ENCODE measurements around the gene GPATCH3. TPM values are rescaled to one million over a fixed set of nuclear protein-coding genes. Genes with fewer than 3 reads are reported as not detected.

GPATCH3 gene
- total RNA-seq, 2 experiments from 2014 or later, result 6.3 to 9.2 TPM

- Mint-ChIP-seq H3K27me3 (no peaks in the 10 kb centered on the region), H3K9me3 (no peaks in the 10 kb centered on the region), H3K27ac (no peak overlapping the region), H3K4me3 (no peak overlapping the region), H3K36me3 (peaks cover 32% of the 10 kb centered on the region), H3K4me1 (ENCODE audit: low read depth) (peaks cover 2% of the 10 kb centered on the region)
- intact Hi-C loops (cut with micrococcal nuclease), result no loop called here
- CTCF ChIA-PET, result no interaction called here
- POLR2A ChIA-PET, result no interaction called here
- no peak for DNase-seq
These were observed 32.3 kb upstream of the GPATCH3 start for GRCh38 chr1:26932531-26932930.

GRCh38 chr1:26923711-26924110 lies 23.4 kb upstream of the GPATCH3 start:
- Mint-ChIP-seq H3K27ac (peak overlapping the region; percentile 38), H3K36me3 (peaks cover 36% of the 10 kb centered on the region), H3K27me3 (no peaks in the 10 kb centered on the region), H3K4me3 (peak overlapping the region; percentile 98), H3K4me1 (ENCODE audit: low read depth) (peaks cover 39% of the 10 kb centered on the region), H3K9me3 (no peaks in the 10 kb centered on the region)
- CTCF ChIA-PET, result interaction anchor here (0.6 to 1.3 kb wide), 3 partner anchors 62 to 340 kb away, joined by 3 to 4 read pairs (median 3); no protein-coding TSS in a partner anchor
- POLR2A ChIA-PET, result interaction anchor here (1.2 to 1.5 kb wide), 2 partner anchors 14 to 58 kb away, joined by 3 read pairs; no protein-coding TSS in a partner anchor
- DNase-seq, result peak; percentile 38
- intact Hi-C loops (cut with micrococcal nuclease), result no loop called here

- ChIA-PET POLR2A (interaction anchor here (1.2 to 1.5 kb wide), 2 partner anchors 15 to 58 kb away, joined by 3 read pairs; no protein-coding TSS in a partner anchor), CTCF (interaction anchor here (1.3 kb wide), 1 partner anchor 75 kb away, joined by 3 read pairs; no protein-coding TSS in a partner anchor)
- DNase-seq, result no peak
- Mint-ChIP-seq H3K4me1 (ENCODE audit: low read depth) (peaks cover 39% of the 10 kb centered on the region), H3K4me3 (peak overlapping the region; percentile 98), H3K27me3 (no peaks in the 10 kb centered on the region), H3K9me3 (no peaks in the 10 kb centered on the region), H3K36me3 (peaks cover 31% of the 10 kb centered on the region), H3K27ac (peak overlapping the region; percentile 93)
- intact Hi-C loops (cut with micrococcal nuclease), result no loop called here
These were observed 22.6 kb upstream of the GPATCH3 start for GRCh38 chr1:26922901-26923300.

- CTCF ChIA-PET, result interaction anchor here (1.4 to 2.0 kb wide), 2 partner anchors 35 to 74 kb away, joined by 3 to 5 read pairs; no protein-coding TSS in a partner anchor
These were observed 22.1 kb upstream of the GPATCH3 start for GRCh38 chr1:26922431-26922729.

GRCh38 chr1:26921540-26922430 lies 21.5 kb upstream of the GPATCH3 start, which contains the start of gene NUDC:
TSS of gene NUDC (plus strand) at chr1:26921743. CDS start at chr1:26921849, 106 bp downstream.
- intact Hi-C loops (cut with micrococcal nuclease), result loop anchor here (2.0 kb wide), 3 partner anchors 21 to 313 kb away; partner anchors contain the start of genes GPATCH3 and WDTC1

More at GRCh38 chr1:26922431-26922729, 22.1 kb upstream of the GPATCH3 start:
- Mint-ChIP-seq H3K27me3 (no peaks in the 10 kb centered on the region), H3K4me3 (peak overlapping the region; percentile 98), H3K36me3 (peaks cover 26% of the 10 kb centered on the region), H3K4me1 (ENCODE audit: low read depth) (peaks cover 39% of the 10 kb centered on the region), H3K9me3 (no peaks in the 10 kb centered on the region), H3K27ac (peak overlapping the region; percentile 93)
- intact Hi-C loops (cut with micrococcal nuclease), result no loop called here
- DNase-seq, result no peak
- POLR2A ChIA-PET, result interaction anchor here (0.5 to 2.3 kb wide), 2 partner anchors 22 to 38 kb away, joined by 3 to 26 read pairs; partner anchors contain the start of genes GPATCH3 and KDF1

GRCh38 chr1:26921126-26921539 lies 20.9 kb upstream of the GPATCH3 start:
- intact Hi-C loops (cut with micrococcal nuclease), result loop anchor here (2.0 kb wide), 3 partner anchors 20 to 314 kb away; partner anchors contain the start of genes GPATCH3 and WDTC1
- peaks cover 35% of the 10 kb centered on the region for H3K4me1 Mint-ChIP-seq (ENCODE audit: low read depth)
- no peak for DNase-seq
- peak overlapping the region; percentile 93 for H3K27ac Mint-ChIP-seq
- H3K4me3 Mint-ChIP-seq, result peak overlapping the region; percentile 98
- H3K36me3 Mint-ChIP-seq, result peaks cover 18% of the 10 kb centered on the region
- ChIA-PET POLR2A (interaction anchor here (1.1 to 2.3 kb wide), 5 partner anchors 21 to 804 kb away, joined by 3 to 26 read pairs (median 5); partner anchors contain the start of genes FAM76A, GPATCH3, GPN2 and PIGV), CTCF (interaction anchor here (0.8 to 2.0 kb wide), 5 partner anchors 20 to 131 kb away, joined by 3 to 5 read pairs (median 3); no protein-coding TSS in a partner anchor)
- no peaks in the 10 kb centered on the region for H3K9me3 Mint-ChIP-seq
- H3K27me3 Mint-ChIP-seq, result no peaks in the 10 kb centered on the region

More at GRCh38 chr1:26921540-26922430, 21.5 kb upstream of the GPATCH3 start, which contains the start of gene NUDC:
- DNase-seq, result peak; percentile 98
- Mint-ChIP-seq H3K4me3 (peak within 1 kb of the TSS; percentile 98), H3K36me3 (peaks cover 23% of the 10 kb centered on the region), H3K27ac (peak within 1 kb of the TSS; percentile 93), H3K4me1 (ENCODE audit: low read depth) (peaks cover 36% of the 10 kb centered on the region), H3K27me3 (no peaks in the 10 kb centered on the region), H3K9me3 (no peaks in the 10 kb centered on the region)
- POLR2A ChIA-PET, result interaction anchor here (0.5 to 2.3 kb wide), 6 partner anchors 22 to 804 kb away, joined by 3 to 26 read pairs (median 4); partner anchors contain the start of genes FAM76A, GPATCH3, GPN2 and KDF1
- CTCF ChIA-PET, result interaction anchor here (0.8 to 2.0 kb wide), 4 partner anchors 21 to 132 kb away, joined by 3 to 5 read pairs (median 3); no protein-coding TSS in a partner anchor

- H3K4me1 Mint-ChIP-seq (ENCODE audit: low read depth), result peaks cover under 1% of the 10 kb centered on the region
- POLR2A ChIA-PET, result interaction anchor here (2.0 kb wide), 1 partner anchor 15 kb away, joined by 7 read pairs; the partner anchor contains the start of gene GPATCH3
- H3K27ac Mint-ChIP-seq, result no peak overlapping the region
- DNase-seq, result no peak
- CTCF ChIA-PET, result interaction anchor here (1.2 kb wide), 1 partner anchor 15 kb away, joined by 4 read pairs; the partner anchor contains the start of gene GPATCH3
- H3K36me3 Mint-ChIP-seq, result no peaks in the 10 kb centered on the region
- no peaks in the 10 kb centered on the region for H3K9me3 Mint-ChIP-seq
- no peak overlapping the region for H3K4me3 Mint-ChIP-seq
- intact Hi-C loops (cut with micrococcal nuclease), result no loop called here
- no peaks in the 10 kb centered on the region for H3K27me3 Mint-ChIP-seq
These were observed 15.1 kb upstream of the GPATCH3 start for GRCh38 chr1:26915204-26915842.

- no peaks in the 10 kb centered on the region for H3K27me3 Mint-ChIP-seq
- no peak within 1 kb of the TSS for H3K4me3 Mint-ChIP-seq
- no peak for DNase-seq
- no peaks in the 10 kb centered on the region for H3K36me3 Mint-ChIP-seq
- POLR2A ChIA-PET, result no interaction called here
- H3K27ac Mint-ChIP-seq, result no peak within 1 kb of the TSS
- no peaks in the 10 kb centered on the region for H3K9me3 Mint-ChIP-seq
- intact Hi-C loops (cut with micrococcal nuclease), result no loop called here
- CTCF ChIA-PET, result no interaction called here
- H3K4me1 Mint-ChIP-seq (ENCODE audit: low read depth), result no peaks in the 10 kb centered on the region
These were observed 13.7 kb upstream of the GPATCH3 start, which contains the start of gene NR0B2 for GRCh38 chr1:26913754-26914619. TSS of gene NR0B2 (minus strand) at chr1:26913975. CDS start at chr1:26913940, 35 bp downstream.

GRCh38 chr1:26913389-26913753 lies 13.1 kb upstream of the GPATCH3 start:
- ChIA-PET CTCF (no interaction called here), POLR2A (no interaction called here)
- no peaks in the 10 kb centered on the region for H3K27me3 Mint-ChIP-seq
- H3K4me3 Mint-ChIP-seq, result no peak overlapping the region
- intact Hi-C loops (cut with micrococcal nuclease), result no loop called here
- H3K36me3 Mint-ChIP-seq, result no peaks in the 10 kb centered on the region
- H3K9me3 Mint-ChIP-seq, result no peaks in the 10 kb centered on the region
- H3K4me1 Mint-ChIP-seq (ENCODE audit: low read depth), result no peaks in the 10 kb centered on the region
- no peak overlapping the region for H3K27ac Mint-ChIP-seq
- DNase-seq, result no peak

GRCh38 chr1:26912147-26912490 lies 11.9 kb upstream of the GPATCH3 start:
- Mint-ChIP-seq H3K27me3 (no peaks in the 10 kb centered on the region), H3K27ac (no peak overlapping the region), H3K36me3 (no peaks in the 10 kb centered on the region), H3K4me3 (no peak overlapping the region), H3K4me1 (ENCODE audit: low read depth) (no peaks in the 10 kb centered on the region), H3K9me3 (no peaks in the 10 kb centered on the region)
- ChIA-PET POLR2A (no interaction called here), CTCF (no interaction called here)
- no peak for DNase-seq
- intact Hi-C loops (cut with micrococcal nuclease), result no loop called here

All from activated CD4-positive, alpha-beta memory T cell treated with anti-CD3 and anti-CD28 coated beads for 36 hours (primary cell).